D721Med (cell line): ENCODE data around the gene PHLDB2.

Source experiments
- DNase-seq: peaks from one replicate; pipeline ENCODE4 v3.0.0; 2011; ENCODE audit warnings: low spot score; ENCODE audit not compliant: insufficient read length
- FAIRE-seq: peaks from 2 replicates; lab custom pipeline; 2011; peaks lifted over from hg19 to GRCh38; lab: Jason Lieb, UNC
- TF ChIP-seq, protein P1 (sequence below): IDR thresholded peaks from 2 replicates; pipeline ENCODE4 v1.5.1; 2012; ENCODE audit warnings: mild to moderate bottlenecking, control low read depth; ENCODE audit not compliant: insufficient read depth; ENCODE audit errors: missing control alignments

Gene PHLDB2

DNA sequence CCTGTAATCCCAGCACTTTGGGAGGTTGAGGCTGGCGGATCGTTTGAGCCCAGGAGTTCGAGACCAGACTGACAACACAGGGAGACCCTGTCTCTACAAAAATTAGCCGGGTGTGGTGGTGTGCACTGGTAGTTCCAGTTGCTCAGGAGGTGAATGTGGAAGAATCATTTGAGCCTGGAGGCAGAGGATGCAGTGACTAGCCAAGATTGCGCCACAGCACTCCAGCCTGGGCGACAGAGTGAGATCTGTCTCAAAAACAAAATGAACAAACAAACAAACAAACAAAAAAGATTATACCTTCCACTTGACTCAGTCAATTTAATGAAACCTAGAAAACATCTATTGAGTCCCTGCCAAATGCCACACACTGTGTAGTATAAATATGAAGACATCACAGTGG lies 30.5 kb upstream of the PHLDB2 start:
- DNase-seq (no peak), FAIRE-seq (no peak)
- TF ChIP-seq, protein P1, sequence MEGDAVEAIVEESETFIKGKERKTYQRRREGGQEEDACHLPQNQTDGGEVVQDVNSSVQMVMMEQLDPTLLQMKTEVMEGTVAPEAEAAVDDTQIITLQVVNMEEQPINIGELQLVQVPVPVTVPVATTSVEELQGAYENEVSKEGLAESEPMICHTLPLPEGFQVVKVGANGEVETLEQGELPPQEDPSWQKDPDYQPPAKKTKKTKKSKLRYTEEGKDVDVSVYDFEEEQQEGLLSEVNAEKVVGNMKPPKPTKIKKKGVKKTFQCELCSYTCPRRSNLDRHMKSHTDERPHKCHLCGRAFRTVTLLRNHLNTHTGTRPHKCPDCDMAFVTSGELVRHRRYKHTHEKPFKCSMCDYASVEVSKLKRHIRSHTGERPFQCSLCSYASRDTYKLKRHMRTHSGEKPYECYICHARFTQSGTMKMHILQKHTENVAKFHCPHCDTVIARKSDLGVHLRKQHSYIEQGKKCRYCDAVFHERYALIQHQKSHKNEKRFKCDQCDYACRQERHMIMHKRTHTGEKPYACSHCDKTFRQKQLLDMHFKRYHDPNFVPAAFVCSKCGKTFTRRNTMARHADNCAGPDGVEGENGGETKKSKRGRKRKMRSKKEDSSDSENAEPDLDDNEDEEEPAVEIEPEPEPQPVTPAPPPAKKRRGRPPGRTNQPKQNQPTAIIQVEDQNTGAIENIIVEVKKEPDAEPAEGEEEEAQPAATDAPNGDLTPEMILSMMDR = no peak

DNA sequence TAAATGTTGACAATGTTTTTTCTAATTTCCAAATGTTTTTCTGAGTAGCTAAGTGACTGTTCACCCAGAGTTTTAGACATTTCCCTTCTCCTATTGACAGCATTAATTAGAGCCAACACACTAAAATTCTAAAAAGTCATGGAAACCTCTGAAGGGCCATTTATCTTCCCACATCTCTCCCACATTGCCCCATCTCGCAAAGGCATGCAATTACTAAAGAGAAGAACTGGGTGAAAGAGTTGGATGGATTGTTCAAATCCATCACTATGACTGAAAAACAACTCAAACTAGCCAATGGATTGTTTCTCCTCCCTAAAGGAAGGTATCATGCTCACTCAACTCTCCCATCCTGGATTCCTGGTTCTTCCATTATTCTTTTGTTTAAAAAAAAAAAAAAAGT lies 30.0 kb upstream of the PHLDB2 start:
- TF ChIP-seq, protein P1 = no peak

DNA sequence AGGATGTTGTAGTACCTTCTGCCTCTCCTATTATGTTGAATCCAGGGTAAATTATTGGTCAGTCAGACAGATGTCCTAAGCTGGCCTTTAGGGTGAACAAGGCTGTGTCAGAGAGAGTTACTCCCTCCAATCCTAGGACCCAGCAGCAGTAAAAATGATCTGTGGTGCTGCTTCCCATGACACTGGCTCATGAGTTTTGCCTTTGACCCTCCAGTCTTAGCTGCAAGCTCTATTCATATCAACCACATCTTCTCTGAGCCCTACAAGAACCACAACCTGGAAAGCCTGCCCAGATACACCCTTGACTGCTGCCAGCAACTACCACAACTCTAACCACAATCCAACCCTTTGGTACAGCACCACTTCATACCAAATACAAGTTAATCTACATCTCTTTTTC lies 27.2 kb upstream of the PHLDB2 start:
- no peak for DNase-seq
- no peak for FAIRE-seq
- TF ChIP-seq, protein P1 = no peak

More for the DNA sequence above, 30.0 kb upstream of the PHLDB2 start:
- no peak for FAIRE-seq
- DNase-seq = no peak

DNA sequence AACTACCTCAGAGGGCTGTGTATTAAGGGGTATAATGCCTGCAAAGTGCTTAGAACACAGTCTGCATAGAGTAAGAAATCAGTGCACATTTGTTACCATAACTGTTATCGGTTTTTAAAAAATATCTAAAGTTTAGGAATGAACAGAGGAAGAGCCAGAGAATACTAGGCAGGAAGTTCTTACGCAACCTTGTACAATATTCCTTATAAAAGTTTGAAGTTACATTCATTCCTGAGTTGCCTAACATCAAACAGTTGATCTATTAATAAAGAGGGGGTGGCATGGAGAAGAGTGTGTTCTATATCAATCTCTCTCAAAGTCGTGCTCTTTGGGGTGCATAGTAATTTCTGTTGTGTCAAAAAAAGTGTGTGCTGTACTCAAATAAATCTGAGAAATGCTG lies 22.0 kb upstream of the PHLDB2 start:
- TF ChIP-seq, protein P1 = no peak
- FAIRE-seq (no peak), DNase-seq (no peak)

- TF ChIP-seq, protein P1 = no peak
- FAIRE-seq (no peak), DNase-seq (no peak)
Observed at GRCh38 chr3:111838133-111838532, 20.9 kb upstream of the PHLDB2 start.

DNA sequence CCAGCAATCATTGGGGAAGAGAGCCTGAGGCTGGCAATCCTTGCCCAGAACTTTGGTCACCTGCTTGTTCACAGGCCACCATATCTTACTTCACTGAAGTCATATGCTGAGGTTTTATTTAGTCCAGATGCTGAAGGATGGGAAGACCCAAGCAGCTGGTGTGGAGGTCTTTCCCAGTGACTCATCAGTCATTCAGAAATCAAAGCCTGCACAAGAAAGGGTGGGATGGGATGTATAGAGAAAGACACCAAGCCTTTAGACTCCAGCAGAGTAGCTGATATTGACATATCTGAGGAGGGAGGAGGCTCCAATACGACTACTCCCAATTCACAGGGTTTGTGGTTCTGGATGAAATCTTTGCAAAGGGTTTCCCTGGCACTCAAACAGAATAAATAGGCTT lies 13.0 kb upstream of the PHLDB2 start:
- no peak for FAIRE-seq
- TF ChIP-seq, protein P1 = no peak
- DNase-seq = no peak

DNA sequence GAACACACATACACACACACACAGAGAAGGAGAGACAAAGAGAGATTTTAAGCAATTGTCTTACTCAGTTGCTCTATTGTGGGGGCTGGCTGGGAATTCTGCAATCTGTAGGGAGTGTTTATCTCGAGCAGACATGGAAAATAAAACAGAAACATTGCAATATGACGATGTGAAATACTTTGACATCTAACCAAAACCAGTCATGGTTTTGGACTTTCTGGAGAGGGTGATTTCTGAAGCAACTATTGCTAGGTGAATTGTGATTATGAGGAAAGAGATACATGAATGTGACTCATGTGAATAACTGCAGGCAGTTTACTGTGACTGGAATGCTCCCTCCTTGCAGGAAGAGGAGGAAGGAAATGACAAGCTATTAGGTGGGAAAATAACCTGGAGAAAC lies 12.3 kb upstream of the PHLDB2 start:
- FAIRE-seq (no peak), DNase-seq (no peak)
- TF ChIP-seq, protein P1 = no peak
